Measurements from ENCODE around the gene LRRC74B.

DNA sequence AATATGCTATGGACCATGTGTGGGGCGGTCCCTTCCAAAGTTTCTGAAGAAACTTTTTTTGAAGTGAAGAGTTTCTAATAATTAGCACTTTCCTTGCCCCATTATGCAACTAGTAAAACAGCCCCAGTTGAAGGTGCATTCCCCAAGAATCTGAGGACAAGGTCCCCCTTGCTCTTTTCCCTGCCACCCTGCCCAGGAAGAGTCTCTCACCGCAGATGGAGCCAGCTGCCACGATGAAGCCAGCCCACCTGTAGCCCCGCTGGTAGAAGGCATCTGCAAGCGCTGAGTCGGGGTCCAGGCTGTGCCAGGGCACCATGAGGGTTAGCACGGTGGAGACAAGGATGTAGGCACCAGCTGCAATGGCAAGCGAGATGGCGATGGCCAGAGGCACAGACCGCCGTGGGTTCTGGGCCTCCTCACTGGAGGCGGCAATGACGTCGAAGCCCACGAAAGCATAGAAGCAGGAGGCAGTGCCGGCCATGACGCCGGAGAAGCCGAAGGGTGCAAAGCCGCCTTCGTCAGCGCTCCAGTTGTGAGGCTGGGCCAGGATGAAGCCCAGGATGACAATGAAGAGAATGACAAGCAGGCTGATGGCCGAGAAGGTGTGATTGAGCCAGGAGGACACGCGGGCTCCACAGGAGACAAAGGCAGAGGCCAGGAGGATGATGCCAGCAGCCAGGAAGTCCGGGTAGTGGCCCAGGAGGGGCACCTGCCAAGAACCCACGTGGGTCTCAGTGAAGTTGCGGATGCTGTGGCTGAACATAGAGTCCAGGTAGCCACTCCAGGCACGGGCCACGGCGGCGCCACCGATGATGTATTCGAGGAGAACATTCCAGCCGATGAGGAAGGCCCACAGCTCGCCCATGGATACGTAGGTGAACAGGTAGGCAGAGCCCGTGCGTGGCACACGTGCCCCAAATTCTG, 14.9 kb upstream of the LRRC74B start:
- TF ChIP-seq, protein P1, sequence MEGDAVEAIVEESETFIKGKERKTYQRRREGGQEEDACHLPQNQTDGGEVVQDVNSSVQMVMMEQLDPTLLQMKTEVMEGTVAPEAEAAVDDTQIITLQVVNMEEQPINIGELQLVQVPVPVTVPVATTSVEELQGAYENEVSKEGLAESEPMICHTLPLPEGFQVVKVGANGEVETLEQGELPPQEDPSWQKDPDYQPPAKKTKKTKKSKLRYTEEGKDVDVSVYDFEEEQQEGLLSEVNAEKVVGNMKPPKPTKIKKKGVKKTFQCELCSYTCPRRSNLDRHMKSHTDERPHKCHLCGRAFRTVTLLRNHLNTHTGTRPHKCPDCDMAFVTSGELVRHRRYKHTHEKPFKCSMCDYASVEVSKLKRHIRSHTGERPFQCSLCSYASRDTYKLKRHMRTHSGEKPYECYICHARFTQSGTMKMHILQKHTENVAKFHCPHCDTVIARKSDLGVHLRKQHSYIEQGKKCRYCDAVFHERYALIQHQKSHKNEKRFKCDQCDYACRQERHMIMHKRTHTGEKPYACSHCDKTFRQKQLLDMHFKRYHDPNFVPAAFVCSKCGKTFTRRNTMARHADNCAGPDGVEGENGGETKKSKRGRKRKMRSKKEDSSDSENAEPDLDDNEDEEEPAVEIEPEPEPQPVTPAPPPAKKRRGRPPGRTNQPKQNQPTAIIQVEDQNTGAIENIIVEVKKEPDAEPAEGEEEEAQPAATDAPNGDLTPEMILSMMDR (conservative IDR thresholded peaks at IDR 0.05): no peak
- no peak for TF ChIP-seq ZFX (IDR thresholded peaks at IDR 0.05)
